Tibial nerve (tissue), 4 donors: ENCODE results near the gene VEGFA.

Experiments
- CTCF ChIP-seq, 5 experiments: fragments of 200-600 bp in 3 of 5; fragments of 450-650 bp in 2 of 5; sonication (generic) in 3 of 5; IDR thresholded peaks; one replicate each; pipeline ENCODE4 v1.5.1; 2016 to 2019; ENCODE audit warnings: antibody characterized with exemption in 5 of 5, mild to moderate bottlenecking in 3 of 5, moderate library complexity in 2 of 5
- EP300 ChIP-seq, 2 donors: sonication (generic); formaldehyde crosslinking; IDR thresholded peaks; one replicate each; pipeline ENCODE4 v1.6.1; 2017; ENCODE audit warnings: antibody characterized with exemption in 2 of 2, mild to moderate bottlenecking in 1 of 2
- POLR2A ChIP-seq, 2 donors: fragments of 450-650 bp; IDR thresholded peaks; one replicate each; pipeline ENCODE4 v1.6.1; 2017; ENCODE audit warnings: antibody characterized with exemption in 2 of 2, mild to moderate bottlenecking in 2 of 2, moderate library complexity in 2 of 2

GRCh38 chr6:43757966-43758616, 11.9 kb upstream of the VEGFA start:
- TF ChIP-seq CTCF (IDR thresholded peaks at IDR 0.05): no peak
- TF ChIP-seq POLR2A (IDR thresholded peaks at IDR 0.05): no peak
- TF ChIP-seq EP300 (IDR thresholded peaks at IDR 0.05): no peak
